Measurements from ENCODE around the gene GZMM. TPM values are rescaled to one million over a fixed set of nuclear protein-coding genes. Genes with fewer than 3 reads are reported as not detected.
A peak's percentile ranks its signal among the peaks of the same experiment; 100 is the strongest.

GZMM gene
- polyA plus RNA-seq, 3 donors: 0.32 to 1.4 (median 0.48) TPM

DNA sequence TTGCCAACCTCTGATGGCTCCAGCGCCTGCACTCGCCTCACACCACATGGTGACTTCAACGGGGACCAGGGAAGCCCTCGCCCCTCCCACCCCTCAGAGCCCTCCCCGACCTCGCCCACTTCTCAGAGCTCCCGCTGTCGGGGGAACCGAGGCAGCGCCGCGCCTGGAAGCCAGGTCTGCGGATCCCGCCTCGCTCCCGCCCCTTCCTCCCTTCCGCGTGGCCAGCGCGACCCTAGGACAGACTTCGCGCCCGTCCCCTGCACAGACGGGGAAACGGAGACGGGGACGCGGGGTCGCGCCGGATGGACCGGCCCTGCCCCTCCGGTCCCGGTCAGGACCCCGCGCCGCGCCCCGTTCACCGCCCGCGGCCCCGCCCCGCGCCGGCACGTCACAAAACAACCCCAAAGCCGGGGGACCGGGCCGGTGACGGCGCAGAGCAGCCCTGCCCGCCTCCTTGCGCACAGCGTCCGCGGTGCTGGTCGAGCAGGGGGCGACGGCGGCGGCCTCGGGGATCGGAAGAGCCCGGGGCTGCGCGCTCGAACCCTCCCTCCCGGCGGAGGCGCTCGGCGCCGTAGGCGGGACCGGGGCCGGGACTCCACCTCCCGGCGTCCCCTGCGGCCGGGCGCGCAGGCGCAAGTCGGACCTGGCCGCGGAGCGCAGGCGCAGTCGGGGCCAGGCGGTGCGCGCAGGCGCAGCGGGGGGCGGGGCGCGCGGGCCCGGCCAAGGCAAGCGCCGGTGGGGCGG is 12.7 kb upstream of the GZMM start:
- peak overlapping the region in 1 of 2 donors; percentile 82 for H3K27ac ChIP-seq (ENCODE audit: low read depth in 1 of 2, low read length in 2 of 2)
- H3K4me3 ChIP-seq (replicated peaks in 1 of 3; ENCODE audit: low read depth in 2 of 3, low read length in 3 of 3): peak overlapping the region; percentile 53 to 91 (median 77)
- Mint-ChIP-seq H3K9me3 (peaks cover 0 to 6% (median 3%) of the 10 kb centered on the region in 7 donors), H3K36me3 (peaks cover 5 to 8% of the 10 kb centered on the region in 2 donors), H3K4me1 (peaks cover 23% of the 10 kb centered on the region), H3K27me3 (ENCODE audit: low read depth in 3 of 3) (peaks cover under 1 to 4% (median 2%) of the 10 kb centered on the region in 3 donors), H3K27ac (peak overlapping the region in 5 of 7 donors; percentile 45 to 89 (median 67)), H3K4me3 (peak overlapping the region; percentile 80 to 84)
- peak overlapping the region; percentile 92 for H2AFZ ChIP-seq (ENCODE audit: insufficient read depth, low read depth, low read length, poor library complexity, severe bottlenecking)
- H3K9me3 ChIP-seq (replicated peaks in 1 of 2; ENCODE audit: control insufficient read depth in 1 of 2, insufficient read depth in 1 of 2, low read length in 2 of 2): no peaks in the 10 kb centered on the region
- 0% methylated on average over 100 of the region's 103 CpGs for WGBS (ENCODE audit: insufficient coverage)
- intact Hi-C loops (cut with micrococcal nuclease): loop anchor here (1.0 to 10.0 kb wide), 3 partner anchors 24 to 104 kb away; partner anchors contain the start of genes BSG (in 1 of the 2), FGF22 (in 1 of the 2), POLRMT (in 1 of the 2) and TPGS1 (in 1 of the 2)
- H3K4me1 ChIP-seq (ENCODE audit: control insufficient read depth in 1 of 2, insufficient read depth in 2 of 2, low read length in 2 of 2): peaks cover 24 to 27% of the 10 kb centered on the region in 2 donors
- H4K20me1 ChIP-seq (ENCODE audit: insufficient read depth, low read length): peaks cover 42% of the 10 kb centered on the region
- peaks cover 0 to 1% of the 10 kb centered on the region in 2 donors for H3K27me3 ChIP-seq (ENCODE audit: control insufficient read depth in 2 of 2, insufficient read depth in 2 of 2, low read length in 2 of 2)
- peaks cover 9 to 10% of the 10 kb centered on the region in 2 donors for H3K36me3 ChIP-seq (replicated peaks in 1 of 2; ENCODE audit: control insufficient read depth in 1 of 2, insufficient read depth in 2 of 2, low read length in 2 of 2)
- peak; percentile 70 to 77 (median 75) for DNase-seq
- peak overlapping the region; percentile 91 for H3K4me2 ChIP-seq (replicated peaks; ENCODE audit: extremely low read depth, low read length, poor library complexity, severe bottlenecking)
- H3K79me2 ChIP-seq (ENCODE audit: insufficient read depth, low read length): peaks cover 41% of the 10 kb centered on the region
- peak overlapping the region; percentile 82 for H3K9ac ChIP-seq (ENCODE audit: insufficient read depth, low read length, poor library complexity, severe bottlenecking)
- TF ChIP-seq, protein P1, sequence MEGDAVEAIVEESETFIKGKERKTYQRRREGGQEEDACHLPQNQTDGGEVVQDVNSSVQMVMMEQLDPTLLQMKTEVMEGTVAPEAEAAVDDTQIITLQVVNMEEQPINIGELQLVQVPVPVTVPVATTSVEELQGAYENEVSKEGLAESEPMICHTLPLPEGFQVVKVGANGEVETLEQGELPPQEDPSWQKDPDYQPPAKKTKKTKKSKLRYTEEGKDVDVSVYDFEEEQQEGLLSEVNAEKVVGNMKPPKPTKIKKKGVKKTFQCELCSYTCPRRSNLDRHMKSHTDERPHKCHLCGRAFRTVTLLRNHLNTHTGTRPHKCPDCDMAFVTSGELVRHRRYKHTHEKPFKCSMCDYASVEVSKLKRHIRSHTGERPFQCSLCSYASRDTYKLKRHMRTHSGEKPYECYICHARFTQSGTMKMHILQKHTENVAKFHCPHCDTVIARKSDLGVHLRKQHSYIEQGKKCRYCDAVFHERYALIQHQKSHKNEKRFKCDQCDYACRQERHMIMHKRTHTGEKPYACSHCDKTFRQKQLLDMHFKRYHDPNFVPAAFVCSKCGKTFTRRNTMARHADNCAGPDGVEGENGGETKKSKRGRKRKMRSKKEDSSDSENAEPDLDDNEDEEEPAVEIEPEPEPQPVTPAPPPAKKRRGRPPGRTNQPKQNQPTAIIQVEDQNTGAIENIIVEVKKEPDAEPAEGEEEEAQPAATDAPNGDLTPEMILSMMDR (IDR thresholded peaks at IDR 0.05): no peak

DNA sequence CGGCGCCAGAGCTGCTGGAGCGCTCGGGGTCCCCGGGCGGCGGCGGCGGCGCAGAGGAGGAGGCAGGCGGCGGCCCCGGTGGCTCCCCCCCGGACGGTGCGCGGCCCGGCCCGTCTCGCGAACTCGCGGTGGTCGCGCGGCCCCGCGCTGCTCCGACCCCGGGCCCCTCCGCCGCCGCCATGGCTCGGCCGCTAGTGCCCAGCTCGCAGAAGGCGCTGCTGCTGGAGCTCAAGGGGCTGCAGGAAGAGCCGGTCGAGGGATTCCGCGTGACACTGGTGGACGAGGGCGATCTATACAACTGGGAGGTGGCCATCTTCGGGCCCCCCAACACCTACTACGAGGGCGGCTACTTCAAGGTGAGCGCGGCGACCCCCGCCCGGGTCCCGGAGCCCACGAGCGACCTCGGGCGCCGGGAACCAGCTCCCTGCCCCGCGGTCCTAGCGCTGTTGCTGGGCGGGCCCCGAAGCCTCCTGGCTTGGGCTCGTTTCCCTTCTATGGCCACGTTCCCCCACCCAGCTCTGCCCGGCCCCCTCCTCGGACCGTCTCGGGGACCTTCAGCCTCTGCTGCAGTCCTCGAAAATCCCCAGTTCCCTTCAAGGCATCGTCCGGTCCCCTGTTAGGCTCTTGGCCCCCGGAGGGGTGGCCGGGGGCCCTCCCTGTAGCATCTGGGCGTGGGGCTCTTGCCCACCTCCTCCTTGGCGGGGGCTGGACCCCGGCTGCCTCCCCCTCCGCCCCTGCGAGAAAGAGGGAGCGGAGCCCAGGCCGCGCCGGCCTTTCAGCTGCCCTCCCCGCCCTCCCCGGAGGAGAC is 11.9 kb upstream of the GZMM start, which contains the start of gene CDC34:
Gene CDC34, plus strand, starts transcription at position 8 of the 808 bp plus-strand sequence. Its CDS starts 172 bp downstream, at position 180.
- WGBS (ENCODE audit: insufficient coverage): under 1% methylated on average over 79 of the region's 84 CpGs
- H3K27me3 ChIP-seq (ENCODE audit: control insufficient read depth in 2 of 2, insufficient read depth in 2 of 2, low read length in 2 of 2): no peaks in the 10 kb centered on the region
- no peak for DNase-seq
- H3K79me2 ChIP-seq (ENCODE audit: insufficient read depth, low read length): peaks cover 41% of the 10 kb centered on the region
- H3K4me3 ChIP-seq (replicated peaks in 1 of 3; ENCODE audit: low read depth in 2 of 3, low read length in 3 of 3): peak within 1 kb of the TSS; percentile 82 to 93 (median 91)
- Mint-ChIP-seq H3K27ac (peak within 1 kb of the TSS in 6 of 7 donors; percentile 45 to 95 (median 89)), H3K4me3 (peak within 1 kb of the TSS; percentile 88 to 92), H3K9me3 (peaks cover 0 to 6% (median 3%) of the 10 kb centered on the region in 7 donors), H3K4me1 (peaks cover 23% of the 10 kb centered on the region), H3K36me3 (peaks cover 6 to 16% of the 10 kb centered on the region in 2 donors), H3K27me3 (ENCODE audit: low read depth in 3 of 3) (peaks cover 0 to 2% (median 1%) of the 10 kb centered on the region in 3 donors)
- H3K4me1 ChIP-seq (ENCODE audit: control insufficient read depth in 1 of 2, insufficient read depth in 2 of 2, low read length in 2 of 2): peaks cover 24 to 27% of the 10 kb centered on the region in 2 donors
- TF ChIP-seq, protein P1 (IDR thresholded peaks at IDR 0.05): no peak
- peak within 1 kb of the TSS; percentile 92 for H2AFZ ChIP-seq (ENCODE audit: insufficient read depth, low read depth, low read length, poor library complexity, severe bottlenecking)
- peaks cover 50% of the 10 kb centered on the region for H4K20me1 ChIP-seq (ENCODE audit: insufficient read depth, low read length)
- intact Hi-C loops (cut with micrococcal nuclease): loop anchor here (1.0 to 10.0 kb wide), 4 partner anchors 25 to 103 kb away; partner anchors contain the start of genes BSG (in 1 of the 2), FGF22 (in 1 of the 2), POLRMT (in 1 of the 2) and TPGS1 (in 1 of the 2)
- H3K36me3 ChIP-seq (replicated peaks in 1 of 2; ENCODE audit: control insufficient read depth in 1 of 2, insufficient read depth in 2 of 2, low read length in 2 of 2): peaks cover 17 to 18% of the 10 kb centered on the region in 2 donors
- H3K4me2 ChIP-seq (replicated peaks; ENCODE audit: extremely low read depth, low read length, poor library complexity, severe bottlenecking): peak within 1 kb of the TSS; percentile 91
- no peaks in the 10 kb centered on the region for H3K9me3 ChIP-seq (replicated peaks in 1 of 2; ENCODE audit: control insufficient read depth in 1 of 2, insufficient read depth in 1 of 2, low read length in 2 of 2)
- peak within 1 kb of the TSS; percentile 64 to 90 for H3K27ac ChIP-seq (ENCODE audit: low read depth in 1 of 2, low read length in 2 of 2)
- H3K9ac ChIP-seq (ENCODE audit: insufficient read depth, low read length, poor library complexity, severe bottlenecking): peak within 1 kb of the TSS; percentile 90
